Activated T-cell treated with anti-CD3 and anti-CD28 coated beads, Interleukin-2, amount 50 U/mL, for 24 hours (primary cell): ENCODE results near the gene HTATSF1.

Source experiments
- DNase-seq: peaks from one replicate; pipeline ENCODE4 v3.0.0-alpha.2; 2020
- H3K27ac Mint-ChIP-seq: 2 replicates; pipeline ENCODE4 v1.8.0; 2020; ENCODE audit warnings: mild to moderate bottlenecking, mixed read lengths
- H3K27me3 Mint-ChIP-seq: 2 replicates; pipeline ENCODE4 v1.8.0; 2020; ENCODE audit warnings: mixed read lengths
- H3K36me3 Mint-ChIP-seq: 2 replicates; pipeline ENCODE4 v1.8.0; 2020; ENCODE audit warnings: low read depth, mixed read lengths
- H3K4me1 Mint-ChIP-seq: 2 replicates; pipeline ENCODE4 v1.8.0; 2020; ENCODE audit warnings: low read depth, mixed read lengths
- H3K4me3 Mint-ChIP-seq: 2 replicates; pipeline ENCODE4 v1.8.0; 2020; ENCODE audit warnings: mild to moderate bottlenecking, moderate library complexity, mixed read lengths
- H3K9me3 Mint-ChIP-seq: 2 replicates; pipeline ENCODE4 v1.8.0; 2020; ENCODE audit warnings: mixed read lengths

HTATSF1 gene

GRCh38 chrX:136531951-136532350, 34.6 kb downstream of the HTATSF1 start, which contains the start of gene VGLL1:
VGLL1 (plus strand) TSS chrX:136532215; CDS start chrX:136536021, 3,806 bp downstream.
- Mint-ChIP-seq H3K27me3 (peaks cover 34% of the 10 kb centered on the region), H3K4me1 (no peaks in the 10 kb centered on the region), H3K9me3 (no peaks in the 10 kb centered on the region), H3K4me3 (no peak within 1 kb of the TSS), H3K36me3 (no peaks in the 10 kb centered on the region), H3K27ac (no peak within 1 kb of the TSS)
- no peak for DNase-seq

- H3K4me3 Mint-ChIP-seq: no peak overlapping the region
- H3K27me3 Mint-ChIP-seq: peaks cover 26% of the 10 kb centered on the region
- H3K9me3 Mint-ChIP-seq: no peaks in the 10 kb centered on the region
- no peaks in the 10 kb centered on the region for H3K36me3 Mint-ChIP-seq
- no peak overlapping the region for H3K27ac Mint-ChIP-seq
- no peaks in the 10 kb centered on the region for H3K4me1 Mint-ChIP-seq
- no peak for DNase-seq
Observed at GRCh38 chrX:136534131-136534530, 36.7 kb downstream of the HTATSF1 start.

GRCh38 chrX:136538811-136539210, 41.4 kb downstream of the HTATSF1 start:
- Mint-ChIP-seq H3K36me3 (no peaks in the 10 kb centered on the region), H3K4me1 (peaks cover 5% of the 10 kb centered on the region), H3K27me3 (peaks cover 25% of the 10 kb centered on the region), H3K27ac (no peak overlapping the region), H3K4me3 (no peak overlapping the region), H3K9me3 (no peaks in the 10 kb centered on the region)
- no peak for DNase-seq

- Mint-ChIP-seq H3K27ac (no peak overlapping the region), H3K4me1 (peaks cover 10% of the 10 kb centered on the region), H3K4me3 (no peak overlapping the region), H3K9me3 (no peaks in the 10 kb centered on the region), H3K36me3 (no peaks in the 10 kb centered on the region), H3K27me3 (peaks cover 19% of the 10 kb centered on the region)
- DNase-seq: no peak
Observed at GRCh38 chrX:136540226-136540625, 42.8 kb downstream of the HTATSF1 start.

GRCh38 chrX:136541294-136541693, 43.9 kb downstream of the HTATSF1 start:
- Mint-ChIP-seq H3K4me1 (peaks cover 20% of the 10 kb centered on the region), H3K27ac (no peak overlapping the region), H3K9me3 (no peaks in the 10 kb centered on the region), H3K27me3 (peaks cover 20% of the 10 kb centered on the region), H3K4me3 (no peak overlapping the region), H3K36me3 (no peaks in the 10 kb centered on the region)
- DNase-seq: no peak

- no peak overlapping the region for H3K27ac Mint-ChIP-seq
- DNase-seq: no peak
Observed at GRCh38 chrX:136542281-136542680, 44.9 kb downstream of the HTATSF1 start.

GRCh38 chrX:136546371-136546781, 49.0 kb downstream of the HTATSF1 start:
- no peak for DNase-seq
- Mint-ChIP-seq H3K4me3 (no peak overlapping the region), H3K27me3 (peaks cover 8% of the 10 kb centered on the region), H3K9me3 (no peaks in the 10 kb centered on the region), H3K36me3 (no peaks in the 10 kb centered on the region), H3K27ac (no peak overlapping the region), H3K4me1 (peaks cover 30% of the 10 kb centered on the region)

More at GRCh38 chrX:136542281-136542680, 44.9 kb downstream of the HTATSF1 start:
- Mint-ChIP-seq H3K4me3 (no peak overlapping the region), H3K4me1 (peaks cover 26% of the 10 kb centered on the region), H3K9me3 (no peaks in the 10 kb centered on the region), H3K36me3 (no peaks in the 10 kb centered on the region), H3K27me3 (peaks cover 17% of the 10 kb centered on the region)

- H3K27ac Mint-ChIP-seq: no peak overlapping the region
Observed at GRCh38 chrX:136549226-136549625, 51.8 kb downstream of the HTATSF1 start.

GRCh38 chrX:136551410-136551809, 54.0 kb downstream of the HTATSF1 start:
- no peak for DNase-seq
- H3K36me3 Mint-ChIP-seq: no peaks in the 10 kb centered on the region
- H3K4me1 Mint-ChIP-seq: peaks cover 9% of the 10 kb centered on the region
- no peak overlapping the region for H3K27ac Mint-ChIP-seq
- no peaks in the 10 kb centered on the region for H3K9me3 Mint-ChIP-seq
- no peak overlapping the region for H3K4me3 Mint-ChIP-seq
- no peaks in the 10 kb centered on the region for H3K27me3 Mint-ChIP-seq

More at GRCh38 chrX:136549226-136549625, 51.8 kb downstream of the HTATSF1 start:
- Mint-ChIP-seq H3K4me3 (no peak overlapping the region), H3K9me3 (no peaks in the 10 kb centered on the region), H3K36me3 (no peaks in the 10 kb centered on the region), H3K27me3 (peaks cover 7% of the 10 kb centered on the region), H3K4me1 (peaks cover 25% of the 10 kb centered on the region)
- DNase-seq: no peak

- Mint-ChIP-seq H3K9me3 (no peaks in the 10 kb centered on the region), H3K36me3 (no peaks in the 10 kb centered on the region), H3K27ac (no peak overlapping the region), H3K4me1 (no peaks in the 10 kb centered on the region), H3K27me3 (peaks cover 5% of the 10 kb centered on the region), H3K4me3 (no peak overlapping the region)
- DNase-seq: no peak
Observed at GRCh38 chrX:136555694-136556093, 58.3 kb downstream of the HTATSF1 start.
